ENCODE measurements around the gene CBY1. TPM values are rescaled to one million over a fixed set of nuclear protein-coding genes. Genes with fewer than 3 reads are reported as not detected.

Gene CBY1
- 13.9 to 15.6 TPM (median 14.4 TPM) in 5 replicates for total RNA-seq (2022; extraction: Qiagen RNA extraction)

DNA sequence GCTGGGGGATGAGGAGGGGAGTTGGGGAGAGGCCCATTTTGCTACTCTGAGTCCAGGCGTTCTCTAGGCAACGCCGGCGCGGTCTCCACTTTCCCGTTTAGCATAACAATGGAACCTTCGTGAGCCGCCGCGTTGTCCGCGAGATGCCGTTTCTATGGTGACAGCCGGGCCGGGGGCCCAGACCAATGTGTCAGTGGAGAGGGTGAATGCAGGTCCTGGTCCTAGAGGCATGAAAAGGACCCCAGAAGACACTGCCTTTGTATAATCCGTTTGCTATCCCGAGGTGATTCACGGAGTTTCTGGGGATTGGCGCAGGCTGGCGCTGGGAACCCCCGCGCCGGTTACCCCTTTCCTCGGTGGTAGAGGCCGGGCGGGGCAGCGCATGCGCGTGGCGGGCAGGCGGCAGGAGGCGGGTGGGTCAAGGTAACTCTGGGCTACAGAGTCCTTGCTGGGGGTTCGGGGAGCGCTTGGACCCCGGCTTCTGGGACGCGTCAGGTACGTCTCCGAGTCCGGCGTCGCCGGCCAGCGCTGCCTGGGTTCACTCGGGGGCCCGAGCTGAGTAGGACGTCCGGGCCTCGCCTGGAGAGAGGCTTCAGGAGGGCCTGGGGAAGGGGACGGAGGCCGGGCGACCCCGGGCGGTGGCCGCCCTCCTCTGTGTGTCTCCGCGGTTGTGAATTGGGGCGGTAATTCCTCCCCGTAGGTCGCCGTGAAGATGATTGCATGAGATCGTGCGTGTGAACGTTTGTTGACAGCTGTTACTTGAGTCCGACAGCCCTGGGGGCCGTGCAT is at the start of gene CBY1, which contains the start of gene FAM227A:
Gene CBY1 (plus strand): TSS at position 383 of the 789 bp plus-strand sequence. CDS start 11,417 bp downstream, outside the sequence.
Gene FAM227A (minus strand): TSS at position 137 of the 789 bp plus-strand sequence. CDS start 6,224 bp downstream, outside the sequence.

DNA sequence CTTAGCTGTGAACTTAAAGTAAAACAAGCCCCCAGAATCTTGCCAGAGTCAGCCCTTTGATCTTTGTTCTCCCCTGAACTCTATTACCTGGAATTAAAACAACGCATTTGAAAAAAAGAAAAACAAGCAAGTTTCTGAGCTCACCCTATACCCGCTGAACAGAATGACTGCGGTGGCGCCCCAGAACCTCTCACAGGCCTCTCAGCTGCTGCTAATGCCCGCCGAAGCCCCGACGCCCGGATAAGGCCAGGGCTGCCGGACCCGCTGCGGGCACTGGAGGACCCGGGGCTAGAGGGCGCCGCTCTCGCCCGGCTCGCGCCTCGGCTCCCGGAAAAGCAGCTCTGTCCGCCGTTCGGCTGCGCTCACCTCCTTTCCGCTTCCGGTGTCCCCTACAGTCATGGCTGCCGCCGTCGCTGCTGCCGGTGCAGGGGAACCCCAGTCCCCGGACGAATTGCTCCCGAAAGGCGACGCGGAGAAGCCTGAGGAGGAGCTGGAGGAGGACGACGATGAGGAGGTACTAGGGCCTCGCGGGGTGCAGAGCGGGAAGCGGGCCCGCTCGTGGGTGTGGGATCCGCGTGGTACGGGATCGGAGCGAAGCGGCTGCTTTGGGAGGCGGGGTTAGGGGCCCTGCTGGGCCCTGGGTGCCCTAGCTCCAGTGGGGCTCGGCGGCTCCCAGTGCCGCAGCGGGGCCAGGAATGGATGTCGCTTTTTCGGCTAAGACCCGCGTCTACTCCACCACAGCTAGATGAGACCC is 25.3 kb downstream of the CBY1 start, which contains the start of gene TOMM22:
Gene TOMM22 (plus strand): TSS at position 376 of the 754 bp plus-strand sequence. CDS start 22 bp downstream, at position 398.

DNA sequence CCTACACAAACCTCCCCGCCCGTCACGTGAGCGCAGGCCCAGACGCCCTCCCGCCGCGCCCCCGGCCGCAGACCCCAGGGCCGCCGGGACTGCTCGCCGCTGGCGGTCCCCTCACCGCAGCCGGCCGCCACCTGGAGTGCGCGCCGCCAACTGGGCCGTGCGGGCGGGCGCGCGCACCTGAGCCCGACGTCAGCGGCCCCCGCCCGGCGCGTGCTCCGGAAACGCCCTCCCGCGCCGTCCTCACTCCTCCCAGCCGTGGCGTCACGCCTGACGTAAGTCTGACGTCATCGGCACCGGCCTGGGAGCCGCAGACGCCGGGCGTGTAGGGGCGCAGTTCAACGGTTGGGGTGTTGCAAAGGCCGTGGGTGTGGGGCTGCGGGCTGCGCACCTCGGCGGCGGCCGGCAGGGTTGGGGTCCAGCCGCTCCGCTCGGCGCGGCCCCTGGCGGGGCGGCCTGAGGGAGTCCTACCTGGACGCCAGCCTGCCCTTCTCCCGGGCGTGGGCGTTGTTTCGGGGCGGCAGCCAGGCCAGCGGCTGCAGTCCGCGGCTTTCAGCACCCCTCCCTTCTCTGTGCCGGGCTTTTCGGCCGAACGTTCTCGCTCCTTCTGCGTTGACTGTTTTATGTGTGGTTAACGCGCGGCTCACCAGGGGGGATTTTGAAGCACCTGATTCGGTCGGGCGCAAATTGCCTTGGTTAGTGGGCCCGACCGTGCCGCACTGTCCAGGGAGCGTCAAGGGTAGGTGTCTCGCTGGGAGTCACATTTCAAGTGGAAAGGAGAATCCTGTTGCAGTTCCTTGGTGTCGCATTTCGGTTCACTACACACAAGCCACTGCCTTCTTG is 44.6 kb downstream of the CBY1 start, which contains the start of gene JOSD1:
Gene JOSD1 (minus strand): TSS at position 155 of the 840 bp plus-strand sequence. CDS start 956 bp downstream, outside the sequence.

DNA sequence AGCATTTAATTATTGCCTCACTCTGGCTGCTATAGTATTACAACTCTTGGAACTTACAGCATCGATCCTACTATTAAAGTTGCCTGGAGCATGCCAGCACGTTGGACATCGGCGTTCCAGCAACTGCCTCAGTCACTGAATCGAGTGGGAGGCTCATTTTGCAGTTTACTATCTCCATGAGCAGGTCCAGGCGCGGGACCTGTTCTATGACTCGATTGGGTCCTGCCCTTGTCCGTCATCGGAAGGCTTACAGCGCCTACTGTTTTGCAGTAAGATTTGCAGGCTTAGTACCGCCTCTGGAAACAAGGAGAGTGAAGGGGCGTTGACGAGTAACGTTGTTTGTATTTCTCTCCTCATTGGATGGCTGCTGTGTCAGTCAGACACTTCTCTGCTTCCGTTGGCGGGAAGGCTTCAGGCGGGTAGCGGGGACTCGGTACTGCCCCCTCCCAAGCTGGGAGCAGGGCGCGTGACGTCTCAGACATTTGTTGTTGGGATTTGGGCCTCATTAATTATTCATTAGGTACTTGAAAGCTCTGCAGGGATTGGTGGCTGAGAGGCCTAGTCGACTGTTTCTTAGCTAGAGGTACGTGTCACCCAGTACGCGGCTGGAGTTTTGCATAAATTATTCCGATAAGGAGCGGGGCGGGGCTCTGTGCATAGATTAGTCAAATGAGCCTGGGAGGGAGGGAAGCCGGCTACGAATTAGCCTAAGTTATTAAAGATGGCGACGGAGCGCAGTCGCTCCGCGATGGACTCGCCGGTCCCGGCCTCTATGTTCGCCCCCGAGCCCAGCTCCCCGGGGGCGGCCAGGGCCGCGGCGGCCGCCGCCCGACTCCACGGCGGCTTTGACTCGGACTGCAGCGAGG is 49.0 kb downstream of the CBY1 start, which contains the start of gene GTPBP1:
Gene GTPBP1 (plus strand): TSS at position 710 of the 866 bp plus-strand sequence. CDS start 12 bp downstream, at position 722.

Other genes with a start within 250 kb of the CBY1 start
- 0.18 to 0.56 TPM (median 0.35 TPM) in 5 replicates for gene KCNJ4, start 201.4 kb upstream of the CBY1 start, total RNA-seq (2022; extraction: Qiagen RNA extraction)
- gene KDELR3, start 188.5 kb upstream of the CBY1 start, total RNA-seq (2022; extraction: Qiagen RNA extraction): 17.2 to 20.9 TPM (median 19.8 TPM) in 5 replicates
- 81.7 to 92.8 TPM (median 89.6 TPM) in 5 replicates for gene DDX17, start 150.3 kb upstream of the CBY1 start, total RNA-seq (2022; extraction: Qiagen RNA extraction)
- 1.9 to 6.7 TPM (median 2.9 TPM) in 5 replicates for gene DMC1, start 86.5 kb upstream of the CBY1 start, total RNA-seq (2022; extraction: Qiagen RNA extraction)
- 0.74 to 1.3 TPM (median 0.75 TPM) in 5 replicates for gene FAM227A, start 246 bp upstream of the CBY1 start, total RNA-seq (2022; extraction: Qiagen RNA extraction)
- gene TOMM22, start 25.3 kb downstream of the CBY1 start, total RNA-seq (2022; extraction: Qiagen RNA extraction): 67.4 to 82.8 TPM (median 70.6 TPM) in 5 replicates
- gene JOSD1, start 44.3 kb downstream of the CBY1 start, total RNA-seq (2022; extraction: Qiagen RNA extraction): 25.6 to 33.1 TPM (median 31.2 TPM) in 5 replicates
- 7.2 to 9.7 TPM (median 7.9 TPM) in 5 replicates for gene GTPBP1, start 49.3 kb downstream of the CBY1 start, total RNA-seq (2022; extraction: Qiagen RNA extraction)
- gene SUN2, start 99.4 kb downstream of the CBY1 start, total RNA-seq (2022; extraction: Qiagen RNA extraction): 22.9 to 39.1 TPM (median 37.9 TPM) in 5 replicates
- gene DNAL4, start 137.5 kb downstream of the CBY1 start, total RNA-seq (2022; extraction: Qiagen RNA extraction): 6.9 to 11.4 TPM (median 10.6 TPM) in 5 replicates
- 8.6 to 10.9 TPM (median 9.9 TPM) in 5 replicates for gene NPTXR, start 187.4 kb downstream of the CBY1 start, total RNA-seq (2022; extraction: Qiagen RNA extraction)
- 21.9 to 31.8 TPM (median 28.4 TPM) in 5 replicates for gene CBX6, start 215.6 kb downstream of the CBY1 start, total RNA-seq (2022; extraction: Qiagen RNA extraction)

Measured in A549 treated with Mapracorat at 1 μM for 4 hours (cell line).